NK-92 (cell line): ENCODE measurements around the gene MYOD1.

Experiments used
- DNase-seq: peaks from one replicate; lab custom pipeline; 2025; ENCODE audit not compliant: unreplicated experiment; lab: John Stamatoyannopoulos, UW

Gene MYOD1

GRCh38 chr11:17769218-17769617 lies 49.8 kb downstream of the MYOD1 start:
- no peak for DNase-seq

DNA sequence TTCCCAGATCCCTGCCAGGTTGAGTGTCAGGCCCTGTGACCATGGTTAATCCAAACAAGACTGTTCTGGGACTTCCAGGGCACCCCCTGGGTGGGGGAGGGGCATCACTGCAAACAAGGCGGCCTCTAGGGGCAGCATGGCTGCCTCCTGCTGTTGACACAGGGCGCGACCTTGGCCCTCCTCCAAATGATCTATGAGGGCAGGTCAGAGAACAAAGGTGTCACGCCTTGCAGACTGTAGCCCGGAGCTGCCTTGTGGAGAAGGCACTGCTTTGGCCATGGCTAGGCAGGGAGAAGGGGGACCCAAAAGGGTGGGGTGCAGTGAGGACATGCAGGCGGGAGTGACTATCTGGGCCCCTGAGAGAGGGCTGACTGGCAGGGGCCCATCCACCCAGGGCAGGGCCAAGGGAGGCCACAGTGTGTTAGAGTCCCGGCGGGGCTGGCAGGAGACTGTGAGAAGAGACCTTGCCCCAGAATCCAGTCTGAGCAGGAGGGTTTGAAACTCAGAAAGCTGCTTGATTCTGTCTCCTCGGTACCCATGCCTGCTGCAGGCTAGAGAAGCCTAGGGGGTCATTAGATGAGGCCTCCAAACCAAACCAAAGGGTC lies 50.8 kb downstream of the MYOD1 start:
- DNase-seq = no peak

- no peak for DNase-seq
Observed at GRCh38 chr11:17770917-17771316, 51.5 kb downstream of the MYOD1 start.

GRCh38 chr11:17771415-17771814 lies 52.0 kb downstream of the MYOD1 start:
- no peak for DNase-seq
